GM19324 (cell line): ENCODE results near the gene ZNF185.

ENCODE experiments used
- ATAC-seq: cut with Tn5 transposase; IDR thresholded peaks from one replicate; pipeline ENCODE4 v1.9.1; 2021; ENCODE audit warnings: mild to moderate bottlenecking, moderate library complexity; ENCODE audit not compliant: unreplicated experiment, low FRiP score

The ZNF185 gene

DNA sequence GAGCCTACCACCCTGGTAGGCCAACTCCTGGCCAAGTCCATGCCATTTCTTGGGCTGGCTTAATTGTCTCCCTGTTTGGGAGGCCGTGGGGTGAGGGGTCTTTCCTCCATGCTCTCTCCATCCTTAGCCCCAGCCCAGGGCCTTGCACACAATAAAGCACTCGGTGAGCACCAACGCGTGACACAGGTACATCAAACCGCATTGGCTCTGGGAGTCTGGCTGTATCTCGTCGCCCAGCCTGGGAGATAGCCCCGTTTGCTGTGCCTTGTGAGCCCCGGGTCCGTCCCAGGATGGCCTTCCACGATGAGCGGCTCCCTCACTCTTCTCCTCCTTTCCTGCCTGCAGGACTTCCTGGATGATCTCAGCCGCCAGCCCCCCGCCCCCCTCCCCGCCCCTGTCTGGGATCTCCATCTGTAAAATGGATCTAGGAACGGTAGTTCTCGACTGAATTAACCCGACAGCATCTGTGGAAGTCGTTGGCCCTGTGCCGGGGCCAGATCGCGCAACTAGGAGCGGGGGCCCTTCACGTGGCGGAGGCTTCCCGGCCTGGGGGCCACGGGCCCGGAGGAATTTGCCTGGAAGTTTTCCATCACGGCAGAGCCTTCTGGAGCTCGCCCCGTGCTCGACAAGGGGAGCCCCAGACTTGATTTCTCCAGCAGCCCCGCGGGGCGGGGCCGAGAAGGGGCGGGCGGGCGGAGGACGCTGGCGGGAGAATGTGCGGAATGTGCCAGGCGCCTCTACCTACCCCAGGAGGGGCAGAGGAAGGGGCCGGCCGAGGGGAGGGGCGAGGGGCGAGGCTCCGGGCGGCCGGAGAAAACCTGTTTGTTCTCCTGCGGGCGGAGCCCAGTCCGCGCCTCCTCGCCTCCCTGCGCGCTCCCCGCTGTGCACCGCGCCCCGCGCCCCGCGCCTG, at the start of gene ZNF185:
TSS of gene ZNF185 (plus strand) at position 846 of the 910 bp plus-strand sequence. CDS start 16,423 bp downstream, outside the sequence.
- no peak for ATAC-seq

DNA sequence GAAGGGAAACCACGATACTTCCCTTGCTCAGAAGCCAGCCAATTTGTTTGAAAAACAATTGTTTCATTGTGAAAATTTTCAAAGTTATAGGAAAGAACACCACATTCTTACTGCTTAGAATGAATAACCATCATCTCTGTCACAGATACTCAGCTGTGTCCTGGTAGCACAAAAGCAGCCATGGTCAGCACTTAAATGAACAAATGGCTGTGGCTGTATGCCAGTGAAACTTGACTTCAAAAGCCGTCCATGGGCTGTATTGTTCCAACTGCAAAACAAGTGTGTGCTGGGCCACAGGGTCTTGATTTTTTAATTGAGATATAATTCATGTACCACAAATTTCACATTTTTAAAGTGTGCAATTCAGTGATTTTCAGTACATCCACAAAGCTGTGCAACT, 47.4 kb upstream of the ZNF185 start:
- ATAC-seq: no peak

- ATAC-seq: no peak
Measured at GRCh38 chrX:152853986-152854385, 43.9 kb upstream of the ZNF185 start.

DNA sequence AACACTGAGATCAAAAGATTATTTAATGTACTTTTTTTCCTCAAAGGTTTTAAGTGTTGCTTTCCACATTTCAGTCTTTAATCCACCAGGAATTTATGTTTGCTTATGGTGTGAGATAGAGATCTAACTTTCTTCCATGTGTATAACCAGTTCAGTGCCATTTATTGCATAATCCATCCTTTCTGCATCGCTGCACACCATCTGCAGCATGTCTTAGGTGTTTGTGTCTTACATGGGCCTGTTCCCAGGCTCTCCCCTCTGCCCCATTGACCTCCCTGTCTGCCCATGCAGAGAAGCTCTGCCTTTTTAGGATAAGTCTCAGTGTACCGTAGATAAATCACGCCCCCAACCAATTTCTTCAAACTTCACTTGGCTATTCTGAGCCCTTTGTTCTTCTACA, 36.8 kb upstream of the ZNF185 start:
- ATAC-seq: no peak

GRCh38 chrX:152861826-152862225, 36.0 kb upstream of the ZNF185 start:
- no peak for ATAC-seq

DNA sequence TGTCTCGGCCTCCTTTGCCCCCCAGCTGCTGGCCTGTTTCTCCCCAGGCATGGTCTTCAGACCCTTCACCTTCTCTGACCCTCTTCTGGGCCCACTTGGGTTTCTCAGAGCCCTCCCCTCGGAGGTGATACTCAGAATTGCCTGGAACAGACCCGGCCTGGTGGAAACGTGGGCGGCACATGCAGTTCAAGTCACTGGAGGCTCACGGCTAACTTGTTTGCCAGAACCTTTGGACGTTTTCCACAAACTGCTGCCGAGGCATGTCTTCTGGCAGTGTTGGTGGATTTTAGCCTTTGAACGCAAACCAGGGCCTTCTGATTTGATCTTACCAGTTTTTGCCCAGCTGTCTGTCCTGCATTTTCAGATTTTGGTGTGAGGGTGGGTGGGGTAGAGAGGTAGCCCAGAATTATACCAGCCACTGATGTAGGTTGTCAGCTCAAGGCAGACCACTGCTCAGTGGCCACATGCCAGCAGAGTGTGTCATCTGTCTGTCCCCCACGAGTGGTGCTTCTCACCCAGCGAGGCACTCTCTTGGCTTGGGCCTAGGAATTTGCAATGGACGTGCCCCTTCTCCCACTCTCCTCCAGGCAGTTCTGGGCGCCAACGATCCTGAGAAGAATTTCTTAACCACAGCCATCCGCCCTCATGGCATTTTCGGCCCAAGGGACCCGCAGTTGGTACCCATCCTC, 32.5 kb upstream of the ZNF185 start:
- no peak for ATAC-seq

- no peak for ATAC-seq
Measured at GRCh38 chrX:152866386-152866785, 31.5 kb upstream of the ZNF185 start.

DNA sequence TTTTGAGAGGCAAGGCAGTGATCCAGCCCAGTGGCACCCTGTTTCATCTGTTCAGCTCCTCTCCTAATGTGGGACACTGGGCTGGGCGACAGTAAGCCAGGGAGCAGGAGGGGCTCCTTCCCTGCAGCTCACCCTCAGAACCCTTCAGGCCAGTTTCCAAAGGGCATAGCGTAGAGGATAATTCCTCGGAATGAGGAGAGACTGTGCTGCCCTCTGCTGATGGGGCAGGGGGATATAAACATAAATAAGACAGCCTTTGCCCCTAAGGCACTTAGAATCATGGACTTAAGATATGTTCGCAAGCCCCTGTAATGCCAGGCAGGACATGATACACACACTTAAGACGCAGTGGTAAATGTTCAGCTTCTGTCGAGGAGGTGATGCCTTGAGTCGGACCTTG, 27.9 kb upstream of the ZNF185 start:
- ATAC-seq: no peak

- no peak for ATAC-seq
Measured at GRCh38 chrX:152871260-152871659, 26.6 kb upstream of the ZNF185 start.

DNA sequence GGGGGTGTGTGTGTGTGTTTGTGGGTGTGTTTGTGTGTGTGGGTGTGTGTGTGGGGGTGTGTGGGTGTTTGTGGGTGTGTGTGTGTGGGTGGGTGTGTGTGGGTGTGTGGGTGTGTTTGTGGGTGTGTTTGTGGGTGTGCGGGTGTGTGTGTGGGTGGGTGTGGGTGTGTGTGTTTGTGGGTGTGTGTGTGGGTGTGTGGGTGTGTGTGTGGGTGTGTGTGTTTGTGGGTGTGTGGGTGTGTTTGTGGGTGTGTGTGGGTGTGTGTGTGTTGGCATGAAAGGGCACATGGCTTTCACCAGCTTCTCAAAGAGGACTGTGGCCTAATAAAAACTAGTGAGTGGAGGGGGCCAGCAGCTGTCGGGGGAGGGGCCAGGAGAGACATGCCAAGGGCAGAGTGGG, 25.3 kb upstream of the ZNF185 start:
- no peak for ATAC-seq

- no peak for ATAC-seq
Measured at GRCh38 chrX:152873361-152873760, 24.5 kb upstream of the ZNF185 start.

GRCh38 chrX:152876931-152877840, 20.7 kb upstream of the ZNF185 start:
- ATAC-seq: no peak

GRCh38 chrX:152878976-152879755, 18.7 kb upstream of the ZNF185 start:
- ATAC-seq: no peak

- no peak for ATAC-seq
Measured at GRCh38 chrX:152881289-152881688, 16.6 kb upstream of the ZNF185 start.

DNA sequence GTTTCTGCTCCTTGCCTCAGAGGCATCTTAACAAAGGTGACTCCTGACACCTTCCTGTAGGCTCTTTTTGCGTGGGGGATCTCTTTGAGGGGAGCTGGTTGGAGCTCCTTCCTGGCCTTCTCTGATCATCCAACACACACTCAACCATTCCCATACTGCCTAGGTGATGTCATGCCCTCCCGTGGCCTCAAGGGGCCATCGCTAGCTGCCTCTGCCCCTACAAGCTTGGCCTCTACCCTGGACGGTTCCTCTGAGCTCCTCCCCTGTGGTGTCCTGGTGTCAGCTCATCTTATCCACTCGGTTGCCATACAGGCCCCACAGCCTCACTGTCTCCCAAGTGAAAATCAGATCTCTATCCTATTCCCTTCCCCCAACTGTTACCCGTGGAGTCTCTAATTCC, 13.7 kb upstream of the ZNF185 start:
- ATAC-seq: no peak

- ATAC-seq: no peak
Measured at GRCh38 chrX:152886716-152887115, 11.2 kb upstream of the ZNF185 start.

DNA sequence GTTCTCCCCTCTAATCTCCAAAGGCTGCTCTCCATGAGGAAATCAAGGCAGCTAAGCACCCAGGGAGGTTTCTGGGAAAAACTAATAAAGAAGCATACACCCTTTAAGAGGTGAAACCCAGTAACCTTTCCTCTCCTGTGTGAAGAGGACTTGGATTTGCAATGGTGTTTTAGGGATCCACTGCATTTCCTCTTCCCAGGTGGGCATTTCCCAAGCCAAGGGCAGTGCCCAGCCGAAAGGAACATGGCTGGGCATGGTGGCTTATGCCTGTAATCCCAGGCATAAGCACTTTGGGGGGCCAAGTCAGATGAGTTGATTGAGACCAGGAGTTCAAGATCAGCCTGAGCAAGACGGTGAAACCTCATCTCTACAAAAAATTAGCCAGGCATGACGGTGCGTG, 5.4 kb upstream of the ZNF185 start:
- ATAC-seq: no peak

- ATAC-seq: no peak
Measured at GRCh38 chrX:152892999-152893891, 4.6 kb upstream of the ZNF185 start.

- no peak for ATAC-seq
Measured at GRCh38 chrX:152893980-152894610, 3.8 kb upstream of the ZNF185 start.
